CD4-positive, CD25-positive, alpha-beta regulatory T cell (primary cell): Measurements from ENCODE around the gene SDK1. TPM values are rescaled to one million over a fixed set of nuclear protein-coding genes. Genes with fewer than 3 reads are reported as not detected.
"Not testable (repeated sequence)": the region's sequence is repeated elsewhere in the genome, so short reads cannot be mapped to it uniquely, and the experiment has no call there.

Experiments
- ATAC-seq, 2 donors: fragments of 150-1000 bp; cut with Tn5 transposase; one replicate each; pipeline ENCODE4 v1.10.0; 2021; ENCODE audit warnings: low read depth in 2 of 2, moderate number of reproducible peaks in 2 of 2, moderate library complexity in 1 of 2
- DNase-seq, 3 donors: peaks; one replicate each; pipeline versions ENCODE4 v3.0.0 to v3.0.0-alpha.2; 2012 to 2022; ENCODE audit warnings: mixed read lengths in 1 of 3
- H3K27ac ChIP-seq: one replicate; pipeline ENCODE4 v1.7.0; 2013; ENCODE audit warnings: mild to moderate bottlenecking, low read length; ENCODE audit not compliant: insufficient read depth, poor library complexity, severe bottlenecking
- H3K27me3 ChIP-seq: one replicate; pipeline ENCODE4 v1.7.0; 2013; ENCODE audit warnings: low read length; ENCODE audit not compliant: control insufficient read depth, insufficient read depth
- H3K36me3 ChIP-seq: one replicate; pipeline ENCODE4 v1.7.0; 2013; ENCODE audit warnings: mild to moderate bottlenecking, low read length, moderate library complexity; ENCODE audit not compliant: control insufficient read depth, insufficient read depth
- H3K4me1 ChIP-seq: 2 replicates; pipeline ENCODE4 v1.7.0; 2013; ENCODE audit warnings: mild to moderate bottlenecking, low read length; ENCODE audit not compliant: insufficient read depth, control insufficient read depth, poor library complexity, severe bottlenecking
- H3K4me3 ChIP-seq: one replicate; pipeline ENCODE4 v1.7.0; 2013; ENCODE audit warnings: low read depth, mild to moderate bottlenecking, low read length, moderate library complexity
- H3K9me3 ChIP-seq, 2 experiments: 1 replicate in 1 of 2; 2 replicates in 1 of 2; pipeline ENCODE4 v1.7.0; 2013; ENCODE audit warnings: low read length in 2 of 2, mild to moderate bottlenecking in 1 of 2, moderate library complexity in 1 of 2; ENCODE audit not compliant: control insufficient read depth in 2 of 2
- H3K27ac Mint-ChIP-seq, 3 donors: one replicate each; pipeline ENCODE4 v1.8.0; 2020 to 2022; ENCODE audit warnings: mild to moderate bottlenecking in 3 of 3, mixed read lengths in 3 of 3, moderate library complexity in 2 of 3
- H3K27me3 Mint-ChIP-seq: one replicate; pipeline ENCODE4 v1.8.0; 2022; ENCODE audit warnings: mild to moderate bottlenecking, mixed read lengths
- H3K36me3 Mint-ChIP-seq: one replicate; pipeline ENCODE4 v1.8.0; 2020; ENCODE audit warnings: mixed read lengths
- H3K4me1 Mint-ChIP-seq, 4 donors: one replicate each; pipeline ENCODE4 v1.8.0; 2020 to 2022; ENCODE audit warnings: mixed read lengths in 4 of 4, mild to moderate bottlenecking in 1 of 4
- H3K4me3 Mint-ChIP-seq, 4 donors: one replicate each; pipeline ENCODE4 v1.8.0; 2020 to 2022; ENCODE audit warnings: mild to moderate bottlenecking in 4 of 4, mixed read lengths in 4 of 4, moderate library complexity in 3 of 4
- H3K9me3 Mint-ChIP-seq, 7 donors: one replicate each; pipeline ENCODE4 v1.8.0; 2020 to 2022; ENCODE audit warnings: mixed read lengths in 7 of 7, mild to moderate bottlenecking in 3 of 7, moderate library complexity in 2 of 7
- polyA plus RNA-seq, 4 donors: library from polyadenylated mRNA; unstranded; fragments of 300-500 nt; fragmentation: Illumina TruSeq; gene quantifications; one replicate each; pipeline ENCODE4 v1.2.3, GENCODE V29; 2021
- total RNA-seq: library from RNA; stranded (reverse); gene quantifications from one replicate; pipeline ENCODE4 v1.2.3, GENCODE V29; 2022

SDK1 gene
- total and polyA plus RNA-seq, 5 donors from 2014 or later, result 0.47 TPM; not detected in 4

DNA sequence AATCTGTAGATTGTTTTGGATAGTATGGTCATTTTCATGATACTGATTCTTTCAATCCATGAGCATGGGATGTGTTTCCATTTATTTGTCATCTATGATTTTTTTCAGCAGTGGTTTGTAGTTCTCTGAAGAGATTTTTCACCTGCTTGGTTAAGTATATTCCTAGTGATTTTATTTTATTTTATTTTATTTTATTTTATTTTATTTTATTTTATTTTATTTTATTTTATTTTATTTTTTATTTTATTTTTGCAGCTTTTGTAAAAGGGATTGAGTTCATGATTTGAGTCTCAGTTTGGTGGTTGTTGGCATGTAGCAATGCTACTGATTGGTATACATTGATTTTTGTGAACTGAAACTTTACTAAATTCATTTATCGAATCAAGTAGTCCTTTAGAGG, 404.2 kb downstream of the SDK1 start:
- H3K4me3 Mint-ChIP-seq, result no peak overlapping the region
- ATAC-seq, result no peak
- no peaks in the 10 kb centered on the region for H3K4me1 Mint-ChIP-seq
- Histone ChIP-seq H3K36me3 (no peaks in the 10 kb centered on the region), H3K4me3 (no peak overlapping the region), H3K27ac (no peak overlapping the region), H3K9me3 (no peaks in the 10 kb centered on the region), H3K27me3 (no peaks in the 10 kb centered on the region), H3K4me1 (no peaks in the 10 kb centered on the region)
- H3K27ac Mint-ChIP-seq, result no peak overlapping the region
- H3K27me3 Mint-ChIP-seq, result peaks cover 8% of the 10 kb centered on the region
- no peak for DNase-seq
- H3K36me3 Mint-ChIP-seq, result no peaks in the 10 kb centered on the region
- peaks cover 0 to 2% (median 0%) of the 10 kb centered on the region in 7 donors for H3K9me3 Mint-ChIP-seq

DNA sequence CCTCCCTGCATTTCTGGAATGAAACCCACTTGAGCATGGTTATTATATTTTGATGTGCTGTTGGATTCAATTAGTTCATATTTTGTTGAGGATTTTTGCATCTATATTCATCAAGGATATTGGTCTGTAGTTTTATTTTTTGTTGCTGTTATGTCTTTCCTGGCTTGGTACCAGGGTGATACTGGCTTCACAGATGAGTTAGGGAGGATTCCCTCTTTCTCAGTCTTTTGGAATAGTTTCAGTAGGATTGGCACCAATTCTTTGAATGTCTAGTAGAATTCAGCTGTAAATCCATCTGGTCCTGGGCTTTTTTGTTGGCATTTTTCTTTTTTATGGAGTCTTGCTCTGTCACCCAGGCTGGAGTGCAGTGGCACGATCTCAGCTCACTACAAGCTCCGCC, 405.0 kb downstream of the SDK1 start:
- not testable (repeated sequence) for H3K27me3 ChIP-seq, ATAC-seq, H3K27ac ChIP-seq, H3K27ac Mint-ChIP-seq, H3K36me3 ChIP-seq, H3K4me1 Mint-ChIP-seq, H3K4me1 ChIP-seq, H3K9me3 ChIP-seq, H3K9me3 Mint-ChIP-seq, DNase-seq, H3K27me3 Mint-ChIP-seq, H3K36me3 Mint-ChIP-seq, H3K4me3 ChIP-seq, H3K4me3 Mint-ChIP-seq

GRCh38 chr7:3710122-3710521, 409.1 kb downstream of the SDK1 start:
- Histone ChIP-seq H3K4me1 (no peaks in the 10 kb centered on the region), H3K27ac (no peak overlapping the region), H3K27me3 (no peaks in the 10 kb centered on the region), H3K9me3 (no peaks in the 10 kb centered on the region), H3K36me3 (no peaks in the 10 kb centered on the region), H3K4me3 (no peak overlapping the region)
- ATAC-seq (no peak), DNase-seq (no peak)
- peaks cover 0 to 6% (median 2%) of the 10 kb centered on the region in 4 donors for H3K4me1 Mint-ChIP-seq
- no peaks in the 10 kb centered on the region for H3K36me3 Mint-ChIP-seq
- no peak overlapping the region for H3K4me3 Mint-ChIP-seq
- H3K9me3 Mint-ChIP-seq, result no peaks in the 10 kb centered on the region
- no peak overlapping the region for H3K27ac Mint-ChIP-seq
- H3K27me3 Mint-ChIP-seq, result peaks cover 8% of the 10 kb centered on the region

DNA sequence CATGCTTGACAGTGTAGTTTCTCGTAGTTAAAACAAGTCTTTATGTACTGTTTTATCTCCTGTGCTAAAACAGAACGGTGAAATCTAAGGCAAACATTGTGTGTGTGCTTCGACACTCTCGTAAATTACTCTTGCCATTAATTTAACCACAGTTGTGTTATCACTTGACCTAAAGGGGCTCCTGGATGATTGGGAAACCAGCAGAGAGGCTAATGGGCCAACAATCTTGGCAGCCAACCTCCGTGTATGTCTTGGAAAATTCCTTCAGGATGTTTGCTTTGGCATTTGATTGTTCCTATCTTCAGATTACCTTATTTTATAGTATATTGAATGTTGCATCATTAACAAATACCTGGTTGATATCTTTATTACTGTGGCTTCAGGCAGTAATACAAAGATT, 409.5 kb downstream of the SDK1 start:
- Histone ChIP-seq H3K36me3 (no peaks in the 10 kb centered on the region), H3K27ac (no peak overlapping the region), H3K27me3 (no peaks in the 10 kb centered on the region), H3K4me1 (no peaks in the 10 kb centered on the region), H3K4me3 (no peak overlapping the region), H3K9me3 (no peaks in the 10 kb centered on the region)
- H3K4me3 Mint-ChIP-seq, result no peak overlapping the region
- ATAC-seq (no peak), DNase-seq (no peak)
- H3K27ac Mint-ChIP-seq, result no peak overlapping the region
- H3K9me3 Mint-ChIP-seq, result no peaks in the 10 kb centered on the region
- H3K27me3 Mint-ChIP-seq, result peaks cover 12% of the 10 kb centered on the region
- H3K4me1 Mint-ChIP-seq, result peaks cover 0 to 6% (median 2%) of the 10 kb centered on the region in 4 donors
- no peaks in the 10 kb centered on the region for H3K36me3 Mint-ChIP-seq

DNA sequence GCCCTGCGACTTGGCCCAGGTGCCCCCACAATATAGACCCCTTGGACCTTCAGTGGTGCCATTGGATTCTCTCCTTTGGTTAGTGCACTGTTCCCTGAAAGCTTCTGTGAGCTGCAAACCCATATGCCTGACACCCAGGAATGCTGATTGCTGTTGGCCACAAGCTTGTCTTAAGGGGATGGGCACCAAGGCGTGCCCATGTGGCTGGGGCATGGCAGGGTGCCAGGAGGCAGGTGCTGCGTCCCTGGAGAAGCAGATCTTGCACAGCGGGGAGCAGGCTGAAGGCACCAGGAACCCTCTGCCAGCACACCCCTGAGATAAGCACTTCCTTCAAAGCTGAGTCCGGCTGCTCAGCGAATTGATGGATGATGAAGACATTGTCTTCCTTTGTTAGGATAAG, 411.8 kb downstream of the SDK1 start:
- H3K9me3 ChIP-seq, result no peaks in the 10 kb centered on the region
- H3K4me3 Mint-ChIP-seq, result no peak overlapping the region
- DNase-seq, result no peak
- no peak overlapping the region for H3K4me3 ChIP-seq
- H3K27me3 ChIP-seq, result no peaks in the 10 kb centered on the region
- H3K27me3 Mint-ChIP-seq, result peaks cover 7% of the 10 kb centered on the region
- no peaks in the 10 kb centered on the region for H3K4me1 ChIP-seq
- no peak for ATAC-seq
- H3K27ac ChIP-seq, result no peak overlapping the region
- H3K9me3 Mint-ChIP-seq, result no peaks in the 10 kb centered on the region
- peaks cover 0 to 6% (median 2%) of the 10 kb centered on the region in 4 donors for H3K4me1 Mint-ChIP-seq
- H3K36me3 ChIP-seq, result no peaks in the 10 kb centered on the region
- H3K36me3 Mint-ChIP-seq, result no peaks in the 10 kb centered on the region
- no peak overlapping the region for H3K27ac Mint-ChIP-seq

DNA sequence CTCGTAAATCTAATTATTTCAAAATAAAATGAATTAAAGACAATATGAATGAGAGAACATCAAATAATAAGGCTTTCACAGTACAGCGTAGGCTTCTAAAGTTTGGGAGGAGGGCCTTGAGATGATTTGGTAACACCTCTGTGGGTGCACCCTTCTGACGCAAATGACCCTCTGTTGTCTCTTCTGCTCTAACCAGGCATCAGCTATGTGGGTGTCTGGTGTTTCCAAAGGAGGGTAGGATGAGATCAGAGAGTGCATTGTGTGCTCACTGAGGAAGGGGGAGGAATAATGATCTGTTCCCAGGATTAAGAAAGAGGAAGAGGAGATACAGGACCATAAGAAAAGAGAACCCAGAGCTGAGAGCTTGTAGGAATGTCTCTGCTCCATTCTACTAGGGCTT, 420.4 kb downstream of the SDK1 start:
- Histone ChIP-seq H3K36me3 (no peaks in the 10 kb centered on the region), H3K4me3 (no peak overlapping the region), H3K4me1 (no peaks in the 10 kb centered on the region), H3K27ac (no peak overlapping the region), H3K27me3 (no peaks in the 10 kb centered on the region), H3K9me3 (no peaks in the 10 kb centered on the region)
- no peaks in the 10 kb centered on the region for H3K4me1 Mint-ChIP-seq
- H3K4me3 Mint-ChIP-seq, result no peak overlapping the region
- H3K9me3 Mint-ChIP-seq, result peaks cover 0 to 1% (median 0%) of the 10 kb centered on the region in 7 donors
- H3K27me3 Mint-ChIP-seq, result peaks cover 6% of the 10 kb centered on the region
- DNase-seq (no peak), ATAC-seq (no peak)
- H3K36me3 Mint-ChIP-seq, result no peaks in the 10 kb centered on the region
- H3K27ac Mint-ChIP-seq, result no peak overlapping the region

GRCh38 chr7:3722396-3722922, 421.4 kb downstream of the SDK1 start:
- Histone ChIP-seq H3K4me3 (no peak overlapping the region), H3K9me3 (no peaks in the 10 kb centered on the region), H3K4me1 (no peaks in the 10 kb centered on the region), H3K27me3 (no peaks in the 10 kb centered on the region), H3K36me3 (no peaks in the 10 kb centered on the region), H3K27ac (no peak overlapping the region)
- Mint-ChIP-seq H3K9me3 (peaks cover 0 to 1% (median 0%) of the 10 kb centered on the region in 7 donors), H3K36me3 (no peaks in the 10 kb centered on the region), H3K27me3 (peaks cover 6% of the 10 kb centered on the region), H3K4me3 (no peak overlapping the region), H3K4me1 (no peaks in the 10 kb centered on the region), H3K27ac (no peak overlapping the region)
- DNase-seq, result peak in 2 of 3 donors; percentile 13 to 41
- ATAC-seq, result peak in 1 of 2 donors; percentile 52

- Histone ChIP-seq H3K4me1 (no peaks in the 10 kb centered on the region), H3K36me3 (no peaks in the 10 kb centered on the region), H3K4me3 (no peak overlapping the region), H3K9me3 (no peaks in the 10 kb centered on the region), H3K27me3 (no peaks in the 10 kb centered on the region), H3K27ac (no peak overlapping the region)
- Mint-ChIP-seq H3K4me3 (no peak overlapping the region), H3K36me3 (no peaks in the 10 kb centered on the region), H3K4me1 (no peaks in the 10 kb centered on the region), H3K27me3 (peaks cover 6% of the 10 kb centered on the region), H3K9me3 (peaks cover 0 to 2% (median 0%) of the 10 kb centered on the region in 7 donors), H3K27ac (no peak overlapping the region)
- no peak for DNase-seq
- ATAC-seq, result no peak
Measured at GRCh38 chr7:3725155-3726059, 424.4 kb downstream of the SDK1 start.
